ENCODE data around the gene DIP2C. TPM values are rescaled to one million over a fixed set of nuclear protein-coding genes. Genes with fewer than 3 reads are reported as not detected.

Gene DIP2C
- total RNA-seq, 3 donors from 2014 or later: 8.0 to 72.0 (median 8.5) TPM

GRCh38 chr10:667602-668143 is 21.8 kb downstream of the DIP2C start:
- intact Hi-C loops (cut with DNase I, micrococcal nuclease): no loop called here
- no peak for ATAC-seq
- no peaks in the 10 kb centered on the region for H3K36me3 ChIP-seq (ENCODE audit: low read depth)
- TF ChIP-seq, protein P1, sequence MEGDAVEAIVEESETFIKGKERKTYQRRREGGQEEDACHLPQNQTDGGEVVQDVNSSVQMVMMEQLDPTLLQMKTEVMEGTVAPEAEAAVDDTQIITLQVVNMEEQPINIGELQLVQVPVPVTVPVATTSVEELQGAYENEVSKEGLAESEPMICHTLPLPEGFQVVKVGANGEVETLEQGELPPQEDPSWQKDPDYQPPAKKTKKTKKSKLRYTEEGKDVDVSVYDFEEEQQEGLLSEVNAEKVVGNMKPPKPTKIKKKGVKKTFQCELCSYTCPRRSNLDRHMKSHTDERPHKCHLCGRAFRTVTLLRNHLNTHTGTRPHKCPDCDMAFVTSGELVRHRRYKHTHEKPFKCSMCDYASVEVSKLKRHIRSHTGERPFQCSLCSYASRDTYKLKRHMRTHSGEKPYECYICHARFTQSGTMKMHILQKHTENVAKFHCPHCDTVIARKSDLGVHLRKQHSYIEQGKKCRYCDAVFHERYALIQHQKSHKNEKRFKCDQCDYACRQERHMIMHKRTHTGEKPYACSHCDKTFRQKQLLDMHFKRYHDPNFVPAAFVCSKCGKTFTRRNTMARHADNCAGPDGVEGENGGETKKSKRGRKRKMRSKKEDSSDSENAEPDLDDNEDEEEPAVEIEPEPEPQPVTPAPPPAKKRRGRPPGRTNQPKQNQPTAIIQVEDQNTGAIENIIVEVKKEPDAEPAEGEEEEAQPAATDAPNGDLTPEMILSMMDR (IDR thresholded peaks at IDR 0.05): no peak
- H3K4me3 ChIP-seq: no peak overlapping the region
- DNase-seq: no peak
- no peaks in the 10 kb centered on the region for H3K9me3 ChIP-seq
- H3K4me1 ChIP-seq (ENCODE audit: low read depth): no peaks in the 10 kb centered on the region

GRCh38 chr10:667096-667495 is 22.4 kb downstream of the DIP2C start:
- DNase-seq (peak in 1 of 3 donors; percentile 1), ATAC-seq (no peak)
- Histone ChIP-seq H3K9me3 (no peaks in the 10 kb centered on the region), H3K4me1 (ENCODE audit: low read depth) (no peaks in the 10 kb centered on the region), H3K4me3 (no peak overlapping the region), H3K36me3 (ENCODE audit: low read depth) (no peaks in the 10 kb centered on the region)
- intact Hi-C loops (cut with DNase I, micrococcal nuclease): no loop called here
- TF ChIP-seq, protein P1 (IDR thresholded peaks at IDR 0.05): no peak

- TF ChIP-seq, protein P1 (IDR thresholded peaks at IDR 0.05): no peak
- intact Hi-C loops (cut with DNase I, micrococcal nuclease): no loop called here
- no peak overlapping the region for H3K4me3 ChIP-seq
- no peak for ATAC-seq
- peak; percentile 3 to 46 (median 25) for DNase-seq
- peaks cover 5% of the 10 kb centered on the region for H3K4me1 ChIP-seq (ENCODE audit: low read depth)
- no peaks in the 10 kb centered on the region for H3K9me3 ChIP-seq
- H3K36me3 ChIP-seq (ENCODE audit: low read depth): no peaks in the 10 kb centered on the region
These were observed 23.0 kb downstream of the DIP2C start for GRCh38 chr10:666237-667012.

DNA sequence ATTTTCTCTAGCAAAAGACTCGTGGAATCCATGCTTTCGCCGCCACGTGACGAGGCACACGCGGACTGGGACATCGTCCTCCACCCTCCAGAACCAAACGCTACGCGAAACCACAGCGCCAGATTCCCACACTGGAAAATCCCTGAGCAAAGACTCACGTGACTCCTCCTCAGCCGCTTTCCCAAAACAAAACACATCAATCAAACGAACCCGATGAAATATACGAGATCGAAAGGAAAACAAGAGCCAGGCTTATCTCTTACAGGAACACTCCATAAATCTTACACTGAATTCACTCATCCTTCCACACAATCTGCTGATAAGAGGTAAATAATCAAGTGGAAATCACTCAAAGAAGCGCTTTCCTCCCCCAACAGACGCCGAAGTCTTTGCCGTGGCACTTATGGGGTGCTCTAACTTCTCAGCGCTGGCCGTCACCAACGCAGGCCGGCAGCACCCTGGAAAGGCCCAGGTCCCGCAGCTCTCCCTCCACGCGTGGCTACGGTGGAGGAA is 23.8 kb downstream of the DIP2C start:
- H3K9me3 ChIP-seq: no peaks in the 10 kb centered on the region
- ATAC-seq: peak; percentile 33
- H3K4me3 ChIP-seq: no peak overlapping the region
- intact Hi-C loops (cut with DNase I, micrococcal nuclease): no loop called here
- no peaks in the 10 kb centered on the region for H3K36me3 ChIP-seq (ENCODE audit: low read depth)
- TF ChIP-seq, protein P1 (IDR thresholded peaks at IDR 0.05): no peak
- peak; percentile 16 to 54 (median 35) for DNase-seq
- H3K4me1 ChIP-seq (ENCODE audit: low read depth): peaks cover 13% of the 10 kb centered on the region

GRCh38 chr10:664893-665292 is 24.6 kb downstream of the DIP2C start:
- Histone ChIP-seq H3K4me3 (no peak overlapping the region), H3K36me3 (ENCODE audit: low read depth) (no peaks in the 10 kb centered on the region), H3K4me1 (ENCODE audit: low read depth) (peaks cover 16% of the 10 kb centered on the region), H3K9me3 (no peaks in the 10 kb centered on the region)
- ATAC-seq (no peak), DNase-seq (no peak)
- intact Hi-C loops (cut with DNase I, micrococcal nuclease): no loop called here
- TF ChIP-seq, protein P1 (IDR thresholded peaks at IDR 0.05): no peak

All from mucosa of descending colon (tissue), 3 donors.